DOHH2 (cell line): Measurements from ENCODE around the gene ECM1.

Experiments
- H3F3A ChIP-seq: fragments of 200-600 bp; sonication (generic), shearing (Covaris generic); 2 replicates; pipeline ENCODE4 v1.6.0; 2016; ENCODE audit warnings: antibody characterized with exemption, mild to moderate bottlenecking; ENCODE audit not compliant: control insufficient read depth, insufficient read depth
- H3K27ac ChIP-seq: fragments of 200-600 bp; sonication (generic); 2 replicates; pipeline ENCODE4 v1.5.1; 2014; ENCODE audit warnings: low read depth, mild to moderate bottlenecking, low read length, moderate library complexity
- H3K27me3 ChIP-seq: fragments of 200-600 bp; sonication (generic); 2 replicates; pipeline ENCODE4 v1.6.1; 2014; ENCODE audit warnings: mild to moderate bottlenecking, low read length, mixed read lengths; ENCODE audit not compliant: control insufficient read depth
- H3K36me3 ChIP-seq: fragments of 200-600 bp; sonication (generic); 2 replicates; pipeline ENCODE4 v1.6.1; 2014; ENCODE audit warnings: mild to moderate bottlenecking, low read length, moderate library complexity, mixed read lengths; ENCODE audit not compliant: control insufficient read depth
- H3K4me1 ChIP-seq: fragments of 200-600 bp; sonication (generic); 2 replicates; pipeline ENCODE4 v1.6.1; 2014; ENCODE audit warnings: mild to moderate bottlenecking, low read length, mixed read lengths; ENCODE audit not compliant: control insufficient read depth
- H3K4me2 ChIP-seq: fragments of 200-600 bp; sonication (generic); 2 replicates; pipeline ENCODE4 v1.6.0; 2014; ENCODE audit warnings: mild to moderate bottlenecking, low read length, moderate library complexity
- H3K4me3 ChIP-seq: fragments of 200-600 bp; sonication (generic); 2 replicates; pipeline ENCODE4 v1.5.1; 2014; ENCODE audit warnings: mild to moderate bottlenecking, low read length, mixed read lengths
- H3K79me2 ChIP-seq: fragments of 200-600 bp; sonication (generic); 2 replicates; pipeline ENCODE4 v1.6.1; 2014; ENCODE audit warnings: mild to moderate bottlenecking, low read length, mixed read lengths; ENCODE audit not compliant: control insufficient read depth
- H3K9me2 ChIP-seq: fragments of 200-600 bp; sonication (generic); replicated peaks from 2 replicates; pipeline ENCODE4 v1.6.1; 2014; ENCODE audit warnings: mild to moderate bottlenecking, low read length, mixed read lengths; ENCODE audit not compliant: control insufficient read depth
- H3K9me3 ChIP-seq: fragments of 200-600 bp; sonication (generic); 2 replicates; pipeline ENCODE4 v1.6.1; 2014; ENCODE audit warnings: antibody characterized with exemption, low read length, mixed read lengths; ENCODE audit not compliant: control insufficient read depth, insufficient read depth
- H4K20me1 ChIP-seq: fragments of 200-600 bp; sonication (generic); 2 replicates; pipeline ENCODE4 v1.6.0; 2014; ENCODE audit warnings: low read depth, mild to moderate bottlenecking, antibody characterized with exemption, low read length, moderate library complexity; ENCODE audit not compliant: control insufficient read depth, insufficient read depth
- EZH2phosphoT487 ChIP-seq: fragments of 200-600 bp; sonication (generic); IDR thresholded peaks from 2 replicates; pipeline ENCODE4 v1.6.1; 2017; ENCODE audit warnings: borderline replicate concordance, mild to moderate bottlenecking, antibody characterized with exemption, low read length, moderate library complexity, mixed read lengths
- TF ChIP-seq, protein P1 (sequence below): fragments of 200-600 bp; sonication (generic); IDR thresholded peaks from one replicate; pipeline ENCODE4 v1.5.1; 2014; ENCODE audit warnings: antibody characterized with exemption, mild to moderate bottlenecking, low read depth, low read length; ENCODE audit not compliant: poor library complexity, severe bottlenecking

ECM1 gene

GRCh38 chr1:150530491-150531159 is 22.7 kb downstream of the ECM1 start:
- Histone ChIP-seq H3K4me1 (no peaks in the 10 kb centered on the region), H3K4me2 (no peak overlapping the region), H3K27ac (no peak overlapping the region), H4K20me1 (no peaks in the 10 kb centered on the region), H3K9me3 (no peaks in the 10 kb centered on the region), H3K9me2 (no peaks in the 10 kb centered on the region), H3K79me2 (no peaks in the 10 kb centered on the region), H3K36me3 (no peaks in the 10 kb centered on the region), H3F3A (no peaks in the 10 kb centered on the region), H3K27me3 (no peaks in the 10 kb centered on the region), H3K4me3 (no peak overlapping the region)
- TF ChIP-seq, protein P1, sequence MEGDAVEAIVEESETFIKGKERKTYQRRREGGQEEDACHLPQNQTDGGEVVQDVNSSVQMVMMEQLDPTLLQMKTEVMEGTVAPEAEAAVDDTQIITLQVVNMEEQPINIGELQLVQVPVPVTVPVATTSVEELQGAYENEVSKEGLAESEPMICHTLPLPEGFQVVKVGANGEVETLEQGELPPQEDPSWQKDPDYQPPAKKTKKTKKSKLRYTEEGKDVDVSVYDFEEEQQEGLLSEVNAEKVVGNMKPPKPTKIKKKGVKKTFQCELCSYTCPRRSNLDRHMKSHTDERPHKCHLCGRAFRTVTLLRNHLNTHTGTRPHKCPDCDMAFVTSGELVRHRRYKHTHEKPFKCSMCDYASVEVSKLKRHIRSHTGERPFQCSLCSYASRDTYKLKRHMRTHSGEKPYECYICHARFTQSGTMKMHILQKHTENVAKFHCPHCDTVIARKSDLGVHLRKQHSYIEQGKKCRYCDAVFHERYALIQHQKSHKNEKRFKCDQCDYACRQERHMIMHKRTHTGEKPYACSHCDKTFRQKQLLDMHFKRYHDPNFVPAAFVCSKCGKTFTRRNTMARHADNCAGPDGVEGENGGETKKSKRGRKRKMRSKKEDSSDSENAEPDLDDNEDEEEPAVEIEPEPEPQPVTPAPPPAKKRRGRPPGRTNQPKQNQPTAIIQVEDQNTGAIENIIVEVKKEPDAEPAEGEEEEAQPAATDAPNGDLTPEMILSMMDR, result no peak
- TF ChIP-seq EZH2phosphoT487, result no peak

GRCh38 chr1:150532860-150533259 is 25.0 kb downstream of the ECM1 start:
- no peak for TF ChIP-seq EZH2phosphoT487
- TF ChIP-seq, protein P1, result peak; percentile 14
- Histone ChIP-seq H3K9me3 (no peaks in the 10 kb centered on the region), H3K27ac (no peak overlapping the region), H4K20me1 (no peaks in the 10 kb centered on the region), H3K79me2 (no peaks in the 10 kb centered on the region), H3K27me3 (no peaks in the 10 kb centered on the region), H3F3A (no peaks in the 10 kb centered on the region), H3K36me3 (no peaks in the 10 kb centered on the region), H3K4me3 (no peak overlapping the region), H3K4me2 (no peak overlapping the region), H3K4me1 (no peaks in the 10 kb centered on the region), H3K9me2 (no peaks in the 10 kb centered on the region)

- no peaks in the 10 kb centered on the region for H3K36me3 ChIP-seq
- H3K9me3 ChIP-seq, result no peaks in the 10 kb centered on the region
- TF ChIP-seq EZH2phosphoT487, result no peak
- TF ChIP-seq, protein P1, result no peak
- H3K4me1 ChIP-seq, result no peaks in the 10 kb centered on the region
- H3K27ac ChIP-seq, result no peak overlapping the region
- no peaks in the 10 kb centered on the region for H3K9me2 ChIP-seq
- no peaks in the 10 kb centered on the region for H3K79me2 ChIP-seq
- H3K4me2 ChIP-seq, result no peak overlapping the region
- H3K4me3 ChIP-seq, result no peak overlapping the region
- H3K27me3 ChIP-seq, result no peaks in the 10 kb centered on the region
- H3F3A ChIP-seq, result no peaks in the 10 kb centered on the region
- no peaks in the 10 kb centered on the region for H4K20me1 ChIP-seq
Observed at GRCh38 chr1:150534002-150534401, 26.1 kb downstream of the ECM1 start.
